K562 (cell line): ENCODE measurements around the gene KAZN. TPM values are rescaled to one million over a fixed set of nuclear protein-coding genes. Genes with fewer than 3 reads are reported as not detected.

ENCODE experiments used
- ATAC-seq: fragments of 200-7000 bp; cut with Tn5 transposase; 3 replicates; pipeline ENCODE4 v1.9.1; 2020; ENCODE audit warnings: moderate library complexity
- BruUV-seq: library from RNA; stranded (reverse); fragments of 400-500 nt; replicated peaks from 2 replicates; lab custom pipeline; 2021; lab: Mats Ljungman, UMichigan
- CTCF ChIA-PET: fragments of 300-600 bp; formaldehyde crosslinking; extraction: SDS; loops from one replicate; lab custom pipeline; 2021; ENCODE audit warnings: low intra/inter-chr PET ratio; lab: Yijun Ruan, JAX
- POLR2A ChIA-PET: fragments of 300-600, 350-650 bp; sonication (Branson Sonifier 250); formaldehyde crosslinking; extraction: SDS; loops from one replicate; lab custom pipeline; 2021; ENCODE audit warnings: antibody characterized with exemption, inconsistent platforms; lab: Yijun Ruan, JAX
- DNase-seq, 4 experiments: peaks; one replicate each; pipeline versions ENCODE4 v3.0.0 to v3.0.0-alpha.2; 2011 to 2018; ENCODE audit warnings: low spot score in 3 of 4, mixed read lengths in 3 of 4; ENCODE audit errors: extremely low read depth in 1 of 4
- FAIRE-seq: peaks from 2 replicates; lab custom pipeline; 2011; peaks lifted over from hg19 to GRCh38; lab: Jason Lieb, UNC
- H2AFZ ChIP-seq: 2 replicates; pipeline ENCODE4 v1.6.0; 2011; ENCODE audit warnings: low read depth, low read length, control low read depth, inconsistent platforms
- H3K27ac ChIP-seq: fragments of 200-600 bp; 3 replicates; pipeline ENCODE4 v1.8.0; 2011; ENCODE audit warnings: low read depth, mild to moderate bottlenecking, control low read depth, inconsistent platforms, low read length, moderate library complexity, mixed read lengths; ENCODE audit errors: extremely low read depth
- H3K27me3 ChIP-seq, 2 experiments: fragments of 300-600 bp in 1 of 2; 2 replicates in 1 of 2; 3 replicates in 1 of 2; pipeline versions ENCODE4 v1.6.0 to v1.8.0; 2011; ENCODE audit warnings: inconsistent platforms in 2 of 2, low read length in 2 of 2, mild to moderate bottlenecking in 1 of 2, mixed read lengths in 1 of 2, moderate library complexity in 1 of 2; ENCODE audit not compliant: control insufficient read depth in 2 of 2, insufficient read depth in 2 of 2
- H3K36me3 ChIP-seq: fragments of 300-600 bp; 3 replicates; pipeline ENCODE4 v1.8.0; 2011; ENCODE audit warnings: mild to moderate bottlenecking, low read length, inconsistent platforms; ENCODE audit not compliant: control insufficient read depth, insufficient read depth
- H3K4me1 ChIP-seq, 2 experiments: fragments of 200-600 bp in 1 of 2; replicated peaks in 1 of 2; 2 replicates in 1 of 2; 3 replicates in 1 of 2; pipeline versions ENCODE4 v1.5.1 to v1.8.0; 2011; ENCODE audit warnings: inconsistent platforms in 2 of 2, low read length in 2 of 2, mild to moderate bottlenecking in 1 of 2, mixed read lengths in 1 of 2, moderate library complexity in 1 of 2; ENCODE audit not compliant: control insufficient read depth in 2 of 2, insufficient read depth in 2 of 2
- H3K4me2 ChIP-seq: 2 replicates; pipeline ENCODE4 v1.6.1; 2011; ENCODE audit warnings: low read length, control low read depth, inconsistent platforms, mixed read lengths; ENCODE audit not compliant: insufficient read depth
- H3K4me3 ChIP-seq: fragments of 200-600 bp; sonication (generic), shearing (Covaris generic); 2 replicates; pipeline ENCODE4 v1.5.1; 2016; ENCODE audit warnings: control low read depth, inconsistent platforms
- H3K79me2 ChIP-seq: fragments of 200-600 bp; 3 replicates; pipeline ENCODE4 v1.8.0; 2011; ENCODE audit warnings: low read length, inconsistent platforms; ENCODE audit not compliant: control insufficient read depth, insufficient read depth
- H3K9ac ChIP-seq, 2 experiments: 2 replicates each; pipeline versions ENCODE4 v1.6.0 to v1.6.1; 2011; ENCODE audit warnings: low read depth in 2 of 2, low read length in 2 of 2, control low read depth in 1 of 2, inconsistent platforms in 1 of 2, mild to moderate bottlenecking in 1 of 2, mixed read lengths in 1 of 2; ENCODE audit not compliant: insufficient read depth in 1 of 2
- H3K9me1 ChIP-seq: one replicate; pipeline ENCODE4 v1.6.0; 2011; ENCODE audit warnings: inconsistent platforms, mild to moderate bottlenecking, low read length, moderate library complexity; ENCODE audit not compliant: control insufficient read depth, insufficient read depth
- H3K9me3 ChIP-seq: replicated peaks from 2 replicates; pipeline ENCODE4 v1.5.1; 2011; ENCODE audit warnings: low read depth, low read length, inconsistent platforms; ENCODE audit not compliant: control insufficient read depth, insufficient read depth
- H4K20me1 ChIP-seq: replicated peaks from 2 replicates; pipeline ENCODE4 v1.6.1; 2011; ENCODE audit warnings: low read length, inconsistent platforms, mixed read lengths; ENCODE audit not compliant: control insufficient read depth, insufficient read depth
- GTF2E2 ChIP-seq: fragments of 200-800 bp; sonication (Bioruptor generic); IDR thresholded peaks from 2 replicates; pipeline ENCODE4 v1.6.1; 2016; ENCODE audit warnings: missing genetic modification characterization, missing compliant biosample characterization
- NFXL1 ChIP-seq: fragments of 450-650 bp; formaldehyde crosslinking; IDR thresholded peaks from 2 replicates; pipeline ENCODE4 v1.4.0; 2021; ENCODE audit warnings: mild to moderate bottlenecking
- NR2F6 ChIP-seq: fragments of 450-650 bp; formaldehyde crosslinking; IDR thresholded peaks from 2 replicates; pipeline ENCODE4 v1.4.0; 2020; ENCODE audit warnings: mild to moderate bottlenecking
- SP1 ChIP-seq: sonication (generic); formaldehyde crosslinking; IDR thresholded peaks from 2 replicates; pipeline ENCODE4 v1.8.1; 2022; ENCODE audit warnings: mild to moderate bottlenecking, missing genetic modification reagents
- SP2 ChIP-seq: IDR thresholded peaks from 2 replicates; pipeline ENCODE4 v1.6.1; 2011; ENCODE audit warnings: mild to moderate bottlenecking, low read depth, low read length, moderate library complexity; ENCODE audit not compliant: poor library complexity, severe bottlenecking; ENCODE audit errors: extremely low read depth
- TRIM28 ChIP-seq: fragments of 450-650 bp; IDR thresholded peaks from 2 replicates; pipeline ENCODE4 v1.6.1; 2017
- ZBTB11 ChIP-seq, 3 experiments: fragments of 200-800 bp in 1 of 3; fragments of 250-450 bp in 1 of 3; fragments of 450-650 bp in 1 of 3; sonication (Bioruptor Pico) in 1 of 3; sonication (Bioruptor generic) in 1 of 3; formaldehyde crosslinking in 1 of 3; IDR thresholded peaks; 2 replicates each; pipeline versions ENCODE4 v1.6.1 to v1.8.0; 2016 to 2022; ENCODE audit warnings: mild to moderate bottlenecking in 2 of 3, missing genetic modification characterization in 2 of 3, missing compliant biosample characterization in 1 of 3, moderate library complexity in 1 of 3
- ZNF121 ChIP-seq: sonication (generic); formaldehyde crosslinking; conservative IDR thresholded peaks from 2 replicates; pipeline ENCODE4 v1.8.0; 2022; ENCODE audit warnings: missing genetic modification reagents
- ZNF57 ChIP-seq: fragments of 450-650 bp; formaldehyde crosslinking; IDR thresholded peaks from 2 replicates; pipeline ENCODE4 v1.4.0; 2020; ENCODE audit warnings: mild to moderate bottlenecking, moderate library complexity
- WGBS: fragments of 100-300 bp; shearing (Covaris generic); methylation state at CpG from one replicate; pipeline ENCODE4 v1.1.6; 2016; ENCODE audit warnings: low coverage, mixed read lengths; ENCODE audit not compliant: insufficient coverage; ENCODE audit errors: missing lambda C conversion rate; 5-methylcytosine and 5-hydroxymethylcytosine counted together
- in situ Hi-C: fragments of 300-500 bp; cut with MboI; formaldehyde crosslinking; loops from 4 replicates; pipeline ENCODE4 v1.15.0; 2018; ENCODE audit warnings: inconsistent platforms, mixed read lengths
- intact Hi-C: fragments of 100-400 bp; cut with micrococcal nuclease; formaldehyde crosslinking; loops from 2 replicates; pipeline ENCODE4 v1.14.2; 2022
- polyA plus RNA-seq, 8 experiments: library from polyadenylated mRNA; depleted of rRNA in 4 of 8; stranded (reverse) in 5 of 8; unstranded in 3 of 8; fragments of >200 nt; fragmentation: Nextera tagmentation in 2 of 8; fragmentation: Illumina TruSeq in 1 of 8; extraction: Ambion mirVana in 2 of 8; extraction: Trizol in 1 of 8; gene quantifications; 2 replicates each; pipeline versions ENCODE4 v1.2.1 to v1.2.3, GENCODE V29; 2011 to 2014; ENCODE audit warnings: inconsistent platforms in 1 of 8, missing spikeins in 1 of 8
- total RNA-seq, 7 experiments: library from RNA; depleted of rRNA in 6 of 7; stranded (reverse); fragments of >200 nt in 6 of 7; fragmentation: Illumina TruSeq in 2 of 7; extraction: Trizol in 2 of 7; gene quantifications; 2 replicates each; pipeline versions ENCODE4 v1.2.1 to v1.2.3, GENCODE V29; 2011 to 2021; ENCODE audit warnings: low replicate concordance in 1 of 7
- TF ChIP-seq, protein P1 (sequence below): fragments of 450-650 bp; IDR thresholded peaks from 2 replicates; pipeline ENCODE4 v1.6.1; 2016
- TF ChIP-seq, protein P2 (sequence below): sonication (generic); formaldehyde crosslinking; IDR thresholded peaks from 2 replicates; pipeline ENCODE4 v1.8.0; 2022; ENCODE audit warnings: mild to moderate bottlenecking, missing genetic modification reagents
- TF ChIP-seq, protein P3 (sequence below): fragments of 450-650 bp; formaldehyde crosslinking; IDR thresholded peaks from 2 replicates; pipeline ENCODE4 v1.4.0; 2020; ENCODE audit warnings: mild to moderate bottlenecking

KAZN gene
- total and polyA plus RNA-seq, 9 of the 15 experiments (the other 6 are each of a cell fraction or from before 2014, with no cell fraction given) = 2.1 to 21.6 (median 5.4) TPM

GRCh38 chr1:14955976-14956375 is 357.5 kb downstream of the KAZN start:
- no peak overlapping the region for H3K4me3 ChIP-seq
- H3K9me1 ChIP-seq = no peaks in the 10 kb centered on the region
- H3K36me3 ChIP-seq = peaks cover 4% of the 10 kb centered on the region; the same call in 1 of the 3 replicates
- ATAC-seq = no peak
- TF ChIP-seq SP2 (no peak), ZBTB11 (CRISPR knock-in tag; IDR thresholded peaks at IDR 0.05) (no peak), NR2F6 (CRISPR knock-in tag) (no peak), NFXL1 (CRISPR knock-in tag) (no peak), SP1 (CRISPR knock-in tag) (no peak), ZNF121 (CRISPR knock-in tag) (no peak), GTF2E2 (no peak), TRIM28 (no peak), ZNF57 (no peak)
- TF ChIP-seq, protein P1, sequence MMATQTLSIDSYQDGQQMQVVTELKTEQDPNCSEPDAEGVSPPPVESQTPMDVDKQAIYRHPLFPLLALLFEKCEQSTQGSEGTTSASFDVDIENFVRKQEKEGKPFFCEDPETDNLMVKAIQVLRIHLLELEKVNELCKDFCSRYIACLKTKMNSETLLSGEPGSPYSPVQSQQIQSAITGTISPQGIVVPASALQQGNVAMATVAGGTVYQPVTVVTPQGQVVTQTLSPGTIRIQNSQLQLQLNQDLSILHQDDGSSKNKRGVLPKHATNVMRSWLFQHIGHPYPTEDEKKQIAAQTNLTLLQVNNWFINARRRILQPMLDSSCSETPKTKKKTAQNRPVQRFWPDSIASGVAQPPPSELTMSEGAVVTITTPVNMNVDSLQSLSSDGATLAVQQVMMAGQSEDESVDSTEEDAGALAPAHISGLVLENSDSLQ = no peak
- TF ChIP-seq, protein P2, sequence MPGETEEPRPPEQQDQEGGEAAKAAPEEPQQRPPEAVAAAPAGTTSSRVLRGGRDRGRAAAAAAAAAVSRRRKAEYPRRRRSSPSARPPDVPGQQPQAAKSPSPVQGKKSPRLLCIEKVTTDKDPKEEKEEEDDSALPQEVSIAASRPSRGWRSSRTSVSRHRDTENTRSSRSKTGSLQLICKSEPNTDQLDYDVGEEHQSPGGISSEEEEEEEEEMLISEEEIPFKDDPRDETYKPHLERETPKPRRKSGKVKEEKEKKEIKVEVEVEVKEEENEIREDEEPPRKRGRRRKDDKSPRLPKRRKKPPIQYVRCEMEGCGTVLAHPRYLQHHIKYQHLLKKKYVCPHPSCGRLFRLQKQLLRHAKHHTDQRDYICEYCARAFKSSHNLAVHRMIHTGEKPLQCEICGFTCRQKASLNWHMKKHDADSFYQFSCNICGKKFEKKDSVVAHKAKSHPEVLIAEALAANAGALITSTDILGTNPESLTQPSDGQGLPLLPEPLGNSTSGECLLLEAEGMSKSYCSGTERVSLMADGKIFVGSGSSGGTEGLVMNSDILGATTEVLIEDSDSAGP (CRISPR knock-in tag) = no peak
- TF ChIP-seq, protein P3, sequence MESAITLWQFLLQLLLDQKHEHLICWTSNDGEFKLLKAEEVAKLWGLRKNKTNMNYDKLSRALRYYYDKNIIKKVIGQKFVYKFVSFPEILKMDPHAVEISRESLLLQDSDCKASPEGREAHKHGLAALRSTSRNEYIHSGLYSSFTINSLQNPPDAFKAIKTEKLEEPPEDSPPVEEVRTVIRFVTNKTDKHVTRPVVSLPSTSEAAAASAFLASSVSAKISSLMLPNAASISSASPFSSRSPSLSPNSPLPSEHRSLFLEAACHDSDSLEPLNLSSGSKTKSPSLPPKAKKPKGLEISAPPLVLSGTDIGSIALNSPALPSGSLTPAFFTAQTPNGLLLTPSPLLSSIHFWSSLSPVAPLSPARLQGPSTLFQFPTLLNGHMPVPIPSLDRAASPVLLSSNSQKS = no peak
- TF ChIP-seq, all 486 proteins: peak for 0
- CTCF ChIA-PET = no interaction called here
- FAIRE-seq (no peak), DNase-seq (no peak)
- BruUV-seq = no TSS peak
- no peaks in the 10 kb centered on the region; the same call in 2 of the 3 replicates for H3K79me2 ChIP-seq
- POLR2A ChIA-PET = no interaction called here
- H3K27ac ChIP-seq = no peak overlapping the region
- in situ Hi-C loops (no loop called here), intact Hi-C loops (no loop called here)
- H4K20me1 ChIP-seq = no peaks in the 10 kb centered on the region
- H3K9me3 ChIP-seq = no peaks in the 10 kb centered on the region; the same call in 1 of the 2 replicates
- H3K9ac ChIP-seq = no peak overlapping the region
- WGBS = 74% methylated on average over 4 of the region's 4 CpGs
- no peaks in the 10 kb centered on the region for H3K27me3 ChIP-seq
- no peak overlapping the region for H3K4me2 ChIP-seq
- H3K4me1 ChIP-seq = peaks cover 0 to 22% of the 10 kb centered on the region in 2 experiments; a peak in 2 of 5 replicates
- no peak overlapping the region for H2AFZ ChIP-seq
